Measurements from ENCODE around the gene SYT15B. TPM values are rescaled to one million over a fixed set of nuclear protein-coding genes. Genes with fewer than 3 reads are reported as not detected.
"Not testable (repeated sequence)": the region's sequence is repeated elsewhere in the genome, so short reads cannot be mapped to it uniquely, and the experiment has no call there.

The SYT15B gene
- total RNA-seq, 1 donor = under 0.01 TPM

DNA sequence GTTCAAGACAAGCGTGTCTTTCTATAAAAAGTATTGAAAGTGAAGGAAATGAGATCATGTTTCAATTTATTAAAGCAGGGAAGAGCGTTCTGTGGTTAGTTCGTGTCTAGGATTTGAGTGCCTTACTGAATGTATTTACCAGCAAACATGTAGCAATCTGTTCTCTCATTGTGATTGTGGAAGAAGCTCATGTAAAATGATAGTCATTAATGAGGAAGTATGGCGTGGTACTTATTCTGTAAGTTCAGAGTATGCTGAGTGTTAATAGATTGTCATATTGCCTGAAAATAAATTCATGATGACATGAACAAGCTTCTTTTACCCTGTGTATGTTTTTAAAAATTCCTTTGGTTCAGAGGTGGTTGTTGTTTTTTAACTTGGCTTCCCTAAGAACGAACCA is 32.5 kb downstream of the SYT15B start:
- DNase-seq (ENCODE audit: low read depth in 2 of 3, low spot score in 2 of 3) = not testable (repeated sequence)

DNA sequence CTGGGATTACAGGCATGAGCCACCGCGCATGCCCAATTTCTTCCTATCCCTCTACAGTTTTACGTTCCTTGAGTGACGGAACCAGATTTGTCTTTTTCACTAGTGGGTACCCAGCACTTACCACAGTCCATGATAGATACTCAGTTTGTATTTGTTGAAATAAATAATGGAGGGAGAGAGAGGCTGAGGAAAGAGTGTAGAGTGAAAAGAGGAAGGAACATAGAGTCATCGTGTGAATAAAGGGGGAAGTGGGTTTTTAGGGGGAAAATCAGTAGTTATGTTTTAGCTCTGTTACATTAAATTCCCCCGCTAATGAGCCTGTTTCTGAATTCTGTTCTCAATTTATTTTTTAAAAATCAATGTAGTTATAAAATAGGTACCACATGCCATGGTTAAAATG is 37.7 kb downstream of the SYT15B start:
- not testable (repeated sequence) for DNase-seq (ENCODE audit: low read depth in 2 of 3, low spot score in 2 of 3)

DNA sequence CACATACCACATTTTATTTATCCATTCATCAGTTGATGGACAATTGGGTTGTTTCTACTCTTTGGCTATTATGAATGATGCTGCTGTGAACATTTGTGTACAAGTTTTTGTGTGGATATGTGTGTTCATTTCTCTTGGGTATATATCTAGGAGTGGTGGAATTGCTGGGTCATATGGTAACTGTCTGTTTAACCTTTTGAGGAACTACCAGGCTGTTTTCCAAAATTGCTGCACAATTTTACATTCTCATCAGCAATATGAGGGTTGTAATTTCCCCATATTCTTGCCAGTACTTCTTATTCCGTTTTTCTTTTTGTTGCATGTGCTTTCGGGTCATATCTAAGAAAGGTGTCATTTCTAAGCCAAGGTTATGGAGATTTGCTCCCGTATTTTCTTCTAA is 38.3 kb downstream of the SYT15B start:
- DNase-seq (ENCODE audit: low read depth in 2 of 3, low spot score in 2 of 3) = not testable (repeated sequence)

DNA sequence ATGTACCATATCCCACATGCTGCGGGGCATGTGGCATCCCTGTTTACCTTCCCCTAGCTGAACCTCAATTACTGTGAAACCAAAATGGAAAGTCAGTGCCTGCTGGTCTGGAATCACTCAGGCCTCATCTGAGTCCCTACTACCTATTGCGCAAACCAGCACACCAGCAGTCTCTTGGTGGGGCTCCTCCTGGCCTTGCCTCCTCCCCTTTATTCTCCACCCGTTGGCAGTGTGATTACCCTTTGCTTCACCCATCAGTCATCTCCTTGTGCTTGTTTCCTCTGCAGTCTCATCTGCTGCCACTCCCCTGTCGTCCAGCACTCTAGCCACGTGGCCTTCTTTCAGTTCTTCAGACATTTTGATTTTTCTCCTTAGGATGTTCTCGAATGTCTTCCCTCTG is 39.3 kb downstream of the SYT15B start:
- DNase-seq (ENCODE audit: low read depth in 2 of 3, low spot score in 2 of 3) = not testable (repeated sequence)

DNA sequence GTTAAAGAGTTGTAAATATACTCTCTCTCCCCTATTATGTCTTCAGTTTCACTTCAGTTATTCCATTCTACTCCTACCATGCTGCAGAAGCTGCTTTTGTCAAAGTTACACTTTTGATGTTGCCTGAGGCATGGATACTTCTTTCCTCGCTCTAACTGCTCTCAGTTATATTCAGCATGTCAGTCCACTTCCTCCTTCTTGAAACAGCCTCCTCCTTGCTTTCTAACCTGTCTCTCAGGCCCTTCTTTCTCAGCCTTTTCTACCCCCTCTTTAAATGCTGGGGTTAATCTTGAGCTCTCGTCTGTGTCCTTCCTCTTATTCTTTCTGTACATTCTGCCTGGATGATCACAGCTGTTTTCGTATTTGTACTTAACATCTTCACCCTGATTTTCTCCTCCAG is 40.0 kb downstream of the SYT15B start:
- DNase-seq (ENCODE audit: low read depth in 2 of 3, low spot score in 2 of 3) = not testable (repeated sequence)

DNA sequence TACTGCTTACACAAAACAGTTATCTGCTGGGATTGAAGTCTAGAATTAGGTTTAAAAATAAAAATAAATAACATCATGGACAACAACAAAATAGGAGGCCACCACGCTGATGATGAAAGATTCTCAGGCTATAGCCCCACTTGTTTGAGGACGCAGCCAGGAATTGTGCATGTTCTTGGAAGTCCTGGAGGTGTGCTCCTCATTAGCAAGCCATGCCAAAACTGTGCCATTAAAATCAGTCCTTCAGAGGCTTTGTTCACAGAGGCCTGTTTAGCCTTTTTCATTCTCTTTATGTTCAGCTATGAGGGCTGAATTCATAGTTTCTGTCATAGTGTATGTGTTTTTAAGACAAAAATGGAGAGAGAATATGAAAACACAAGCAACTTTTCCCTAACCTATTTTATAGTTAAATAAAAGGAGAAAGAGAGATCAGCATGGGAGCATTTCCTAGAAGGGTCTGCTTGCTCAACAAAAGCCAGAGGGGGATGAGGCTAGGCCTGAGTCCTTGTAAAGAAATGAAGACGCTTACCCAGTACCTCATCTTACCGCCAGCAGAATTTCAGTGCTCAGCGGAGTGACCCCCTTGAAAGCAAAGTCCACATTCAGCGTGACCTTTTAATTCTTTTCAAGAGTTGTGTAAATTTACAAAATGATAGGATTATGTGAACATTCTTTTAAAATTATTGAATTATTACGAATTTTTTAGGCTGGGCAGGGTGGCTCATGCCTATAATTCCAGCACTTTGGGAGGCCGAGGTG is 46.2 kb downstream of the SYT15B start:
- not testable (repeated sequence) for DNase-seq (ENCODE audit: low read depth in 2 of 3, low spot score in 2 of 3)

Other genes starting within 250 kb of the SYT15B start
- 9.2 TPM for gene AGAP9, start 240.0 kb downstream of the SYT15B start, total RNA-seq
- under 0.01 TPM for gene NPY4R2, start 155.1 kb upstream of the SYT15B start, total RNA-seq
- not detected for gene FAM25C, start 236.2 kb upstream of the SYT15B start, total RNA-seq